Hippocampal formation (tissue), 2 donors: ENCODE measurements around the gene ZNF514.
A peak's percentile ranks its signal among the peaks of the same experiment; 100 is the strongest.
"Not testable (repeated sequence)": the region's sequence is repeated elsewhere in the genome, so short reads cannot be mapped to it uniquely, and the experiment has no call there.

Experiments
- DNase-seq, 2 donors: peaks; one replicate each; lab custom pipeline; 2025; lab: John Stamatoyannopoulos, UW

The ZNF514 gene

DNA sequence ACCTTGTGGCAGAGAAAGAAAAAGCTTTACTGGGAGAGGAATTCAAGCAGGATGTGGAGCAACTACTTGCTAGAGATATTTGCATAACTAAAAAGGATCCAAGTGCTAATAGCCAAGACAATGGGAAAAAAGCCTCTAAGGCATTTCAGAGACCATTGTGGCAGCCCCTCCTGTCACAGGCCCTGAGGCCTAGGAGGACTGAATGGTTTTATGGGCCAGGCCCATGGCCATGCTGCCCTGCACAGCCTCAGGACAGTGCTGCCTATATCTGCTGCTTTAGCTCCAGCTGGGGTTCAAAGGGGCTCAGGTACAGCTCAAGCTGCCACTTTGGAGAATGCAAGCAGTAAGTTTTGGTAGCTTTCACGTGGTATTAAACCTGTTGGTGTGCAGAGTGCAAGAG is 20.9 kb downstream of the ZNF514 start:
- DNase-seq, result no peak

DNA sequence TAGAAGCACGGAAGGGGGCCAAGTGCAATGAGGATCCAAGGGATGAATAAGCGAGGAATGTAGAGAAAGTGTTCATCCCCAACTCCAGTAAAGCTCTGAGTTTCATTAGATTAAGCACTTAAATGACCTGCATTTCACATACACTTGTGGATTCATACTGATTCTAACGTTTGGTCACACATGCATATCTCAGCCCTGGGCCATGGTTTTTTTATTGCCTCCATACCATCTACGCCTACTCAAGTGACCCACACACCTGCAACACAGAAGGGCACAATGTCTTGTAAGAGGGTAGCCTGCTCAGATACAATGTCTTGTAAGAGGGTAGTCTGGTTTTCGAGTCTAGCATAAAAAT is 37.5 kb downstream of the ZNF514 start:
- no peak for DNase-seq

DNA sequence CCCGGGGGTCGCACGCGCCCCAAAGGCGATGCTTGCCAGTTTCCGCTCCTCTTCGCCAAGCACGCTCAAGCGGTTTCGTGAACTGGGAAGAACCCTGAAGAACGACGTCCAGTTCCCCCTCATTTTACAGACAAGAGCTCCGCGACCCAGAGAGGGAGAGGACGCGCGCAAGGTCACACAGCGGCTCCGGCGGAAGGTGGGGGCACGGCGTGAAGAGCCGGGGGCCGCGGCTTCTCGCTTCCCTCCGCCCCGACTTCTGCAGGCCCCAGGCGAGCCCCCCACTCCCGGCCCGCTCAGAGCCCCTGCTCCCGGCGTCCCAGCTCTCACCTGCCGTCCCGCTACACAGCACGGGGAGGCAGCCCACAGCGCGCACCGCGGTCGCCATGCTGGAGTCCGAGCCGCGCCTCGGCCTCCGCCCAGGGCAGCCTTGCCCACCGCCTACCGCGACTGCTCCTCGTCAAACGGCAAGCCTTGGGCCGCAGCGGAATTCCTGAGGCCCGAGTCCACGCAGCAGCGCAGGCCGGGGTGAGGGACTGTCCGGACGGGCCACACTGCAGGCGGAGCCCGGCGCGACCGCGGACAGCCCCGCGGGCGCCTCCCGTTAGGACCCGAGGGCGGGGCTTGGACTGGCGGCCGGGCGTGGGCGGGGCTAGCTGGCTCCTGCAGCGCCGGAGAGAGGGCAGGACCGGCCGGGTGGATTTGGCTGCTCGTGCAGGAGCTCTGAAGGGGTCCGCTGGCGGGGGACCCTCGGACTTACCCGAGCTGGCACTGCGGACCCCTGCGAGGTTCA is 38.0 kb downstream of the ZNF514 start, which contains the start of gene MRPS5:
Gene MRPS5 (minus strand): TSS at position 402 of the 790 bp plus-strand sequence. CDS start 17 bp downstream, at position 385.
- DNase-seq, result peak; percentile 79 to 80

DNA sequence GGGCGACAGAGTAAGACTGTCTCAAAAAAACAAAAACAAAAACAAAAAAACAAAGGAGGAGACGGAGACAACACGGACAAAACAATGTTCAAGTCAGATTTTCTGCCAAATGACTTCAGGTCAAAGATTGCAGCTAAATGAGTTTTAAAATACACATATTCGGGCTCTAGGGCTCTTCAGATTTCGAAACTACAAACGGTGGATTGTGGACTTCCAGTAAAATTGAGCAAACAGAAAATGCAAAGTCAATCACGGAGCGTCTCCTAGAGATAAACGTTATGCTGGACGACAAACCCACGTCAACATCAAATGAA is 38.6 kb downstream of the ZNF514 start:
- DNase-seq, result no peak

DNA sequence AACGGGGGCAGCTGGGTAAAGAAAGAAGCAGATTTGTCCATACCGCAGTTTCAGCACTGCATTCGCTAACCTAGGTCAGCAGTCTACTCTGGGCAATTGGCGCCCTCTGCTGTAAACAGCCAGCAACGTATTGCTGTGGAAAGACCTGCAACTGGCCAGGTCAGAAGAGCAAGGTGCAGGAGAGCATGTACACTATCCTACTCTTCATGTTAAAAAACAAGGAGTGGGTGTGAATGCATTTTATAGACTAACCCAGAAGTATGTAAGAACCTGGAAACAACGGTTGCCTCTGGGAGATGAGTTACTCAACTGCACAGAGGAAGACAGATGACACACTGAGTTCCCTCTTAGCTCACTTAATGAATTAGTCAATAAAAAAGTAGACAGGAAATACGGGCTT is 44.2 kb downstream of the ZNF514 start:
- DNase-seq, result peak; percentile 68

DNA sequence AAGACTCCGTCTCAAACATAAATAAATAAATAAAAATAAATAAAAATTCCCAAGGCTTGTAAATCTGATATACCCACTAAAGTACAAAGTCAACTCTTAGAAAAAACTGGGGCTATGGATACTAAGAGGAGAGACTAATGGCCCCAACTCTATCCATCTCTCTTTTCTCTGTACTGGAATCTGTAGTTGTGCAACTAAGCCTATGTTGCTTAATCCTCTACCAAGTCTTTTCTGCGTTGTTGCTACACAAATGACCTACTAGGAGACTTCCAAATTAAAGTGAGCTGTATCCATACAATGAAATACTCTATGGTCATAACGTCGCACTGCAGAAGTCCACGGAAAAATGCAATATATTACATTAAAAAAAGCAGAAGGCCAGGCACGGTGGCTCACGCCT is 46.2 kb downstream of the ZNF514 start:
- DNase-seq, result no peak

DNA sequence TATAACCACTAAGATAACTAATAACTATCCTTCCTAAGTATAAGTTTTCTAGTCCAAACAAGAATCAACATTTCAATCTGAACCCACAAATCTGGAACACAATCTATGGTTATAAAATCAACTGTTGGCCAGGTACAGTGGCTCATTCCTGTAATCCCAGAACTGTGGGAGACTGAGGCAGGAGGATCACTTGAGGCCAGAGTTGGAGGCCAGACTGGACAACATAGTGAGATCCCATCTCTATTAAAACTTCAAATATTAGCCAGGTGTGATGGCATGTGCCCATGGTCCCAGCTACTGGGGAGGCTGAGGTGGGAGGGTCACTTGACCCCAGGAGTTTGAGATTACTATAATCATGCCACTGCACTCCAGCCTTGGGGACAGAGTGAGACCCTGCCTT is 49.3 kb downstream of the ZNF514 start:
- no peak for DNase-seq

DNA sequence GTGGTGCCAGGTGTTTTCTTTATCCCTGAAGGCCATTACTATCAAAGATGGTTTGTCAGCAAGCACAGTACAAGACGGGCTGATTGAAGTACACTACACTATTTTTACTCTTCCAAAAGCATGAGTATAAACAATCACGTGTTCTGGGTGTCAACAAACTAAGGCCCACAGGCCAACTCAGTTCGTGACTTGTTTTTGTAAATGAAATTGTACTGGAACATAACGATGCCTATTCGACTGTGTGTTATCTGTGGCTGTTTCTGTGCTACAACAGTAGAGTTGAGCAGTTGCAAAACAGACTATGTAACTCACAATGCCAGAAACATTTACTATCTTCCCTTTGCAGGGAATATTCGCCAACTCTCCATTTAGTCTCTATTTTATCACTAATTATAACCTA is 50.4 kb downstream of the ZNF514 start:
- DNase-seq, result no peak

DNA sequence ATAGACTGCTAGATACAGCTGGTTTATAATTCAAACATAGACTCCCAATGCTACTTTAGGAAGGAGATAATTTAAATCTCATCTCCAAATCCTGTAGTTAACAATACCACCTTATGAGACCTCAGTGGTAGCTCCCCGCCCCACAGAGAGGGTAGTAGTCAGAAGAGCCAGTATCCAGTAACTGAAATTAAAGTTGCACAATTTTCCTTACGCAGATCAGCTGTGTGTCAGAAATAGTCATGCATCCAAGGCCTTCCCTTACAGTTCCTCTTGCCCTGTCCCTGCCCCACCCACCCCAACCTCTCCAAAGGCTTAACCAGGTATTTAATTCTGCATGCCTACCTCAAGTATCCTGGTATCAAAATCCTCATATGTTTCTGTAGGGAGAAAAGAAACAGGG is 53.6 kb downstream of the ZNF514 start:
- DNase-seq, result no peak

DNA sequence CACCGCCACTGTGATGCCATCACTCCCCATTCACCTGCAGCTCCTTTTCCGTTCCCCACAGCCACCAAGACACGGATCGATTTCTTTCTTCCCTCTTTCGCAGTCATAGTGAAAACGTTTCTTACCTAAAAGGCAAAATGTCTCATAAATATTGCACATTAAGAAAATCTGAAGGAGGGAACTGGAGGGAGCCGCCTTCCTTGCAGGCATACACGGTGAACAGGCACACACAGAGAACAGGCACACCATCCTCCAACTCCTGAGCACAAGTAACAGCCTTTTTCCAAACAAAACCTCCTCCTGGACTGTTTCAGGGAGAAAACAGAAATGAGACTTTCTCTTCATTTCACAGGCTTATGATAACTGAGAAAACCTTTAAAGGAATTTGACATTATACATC is 55.0 kb downstream of the ZNF514 start:
- DNase-seq, result no peak

DNA sequence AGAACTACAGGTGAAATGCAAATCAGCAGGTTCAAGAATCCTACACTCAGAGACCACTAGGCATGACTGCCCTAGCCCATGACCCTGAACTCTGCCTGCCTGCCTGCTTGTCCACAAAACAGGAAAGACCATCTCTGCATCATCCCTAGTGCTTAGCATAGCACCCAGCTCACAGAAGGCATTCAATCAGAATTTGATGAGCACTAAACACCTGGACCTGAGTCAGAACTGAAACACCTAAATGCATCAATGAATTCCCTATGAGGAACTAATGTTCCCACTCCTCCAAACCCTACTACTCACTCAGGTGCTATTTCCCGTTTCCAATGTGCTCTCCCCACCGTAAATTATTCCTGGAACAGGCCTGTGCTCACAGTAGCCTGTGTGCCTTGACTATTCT is 59.7 kb downstream of the ZNF514 start:
- DNase-seq, result no peak

DNA sequence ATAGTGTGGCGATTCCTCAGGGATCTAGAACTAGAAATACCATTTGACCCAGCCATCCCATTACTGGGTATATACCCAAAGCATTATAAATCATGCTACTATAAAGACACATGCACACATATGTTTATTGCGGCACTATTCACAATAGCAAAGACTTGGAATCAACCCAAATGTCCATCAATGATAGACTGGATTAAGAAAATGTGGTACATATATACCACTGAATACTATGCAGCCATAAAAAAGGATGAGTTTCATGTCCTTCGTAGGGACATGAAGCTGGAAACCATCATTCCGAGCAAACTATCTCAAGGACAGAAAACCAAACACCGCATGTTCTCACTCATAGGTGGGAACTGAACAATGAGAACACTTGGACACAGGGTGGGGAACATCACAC is 61.4 kb downstream of the ZNF514 start:
- DNase-seq, result not testable (repeated sequence)
